Brain microvascular endothelial cell (primary cell): ENCODE measurements around the gene FBLN1.

ENCODE experiments used
- DNase-seq: peaks from one replicate; pipeline ENCODE4 v3.0.0-alpha.2; 2020
- H3K27ac ChIP-seq: fragments of 250-450 bp; sonication (Bioruptor Pico); 2 replicates; pipeline ENCODE4 v1.5.1; 2020; ENCODE audit warnings: mild to moderate bottlenecking, moderate library complexity
- H3K27me3 ChIP-seq: fragments of 250-450 bp; sonication (Bioruptor Pico); replicated peaks from 2 replicates; pipeline ENCODE4 v1.5.1; 2020; ENCODE audit warnings: mild to moderate bottlenecking
- H3K36me3 ChIP-seq: fragments of 250-450 bp; sonication (Bioruptor Pico); replicated peaks from 2 replicates; pipeline ENCODE4 v1.5.1; 2020; ENCODE audit warnings: mild to moderate bottlenecking
- H3K4me3 ChIP-seq: 2 replicates; pipeline ENCODE4 v1.5.1; 2011; ENCODE audit warnings: low read depth, mild to moderate bottlenecking, control low read depth, low read length, moderate library complexity
- CTCF ChIP-seq: IDR thresholded peaks from 2 replicates; pipeline ENCODE4 v1.5.1; 2011; ENCODE audit warnings: low read depth, mild to moderate bottlenecking, moderate library complexity, low read length, control low read depth, inconsistent platforms; ENCODE audit errors: missing control alignments
- in situ Hi-C: cut with HindIII; loops from 2 replicates; pipeline ENCODE4 v1.10.0; 2017; ENCODE audit warnings: low sequenced_read_pairs, low pct_ligation_motif_present

Gene FBLN1

GRCh38 chr22:45649809-45650208 lies 147.1 kb downstream of the FBLN1 start:
- DNase-seq: no peak
- TF ChIP-seq CTCF: no peak
- H3K27me3 ChIP-seq: no peaks in the 10 kb centered on the region
- no peaks in the 10 kb centered on the region for H3K36me3 ChIP-seq
- no peak overlapping the region for H3K4me3 ChIP-seq
- H3K27ac ChIP-seq: no peak overlapping the region
- in situ Hi-C loops: no loop called here

GRCh38 chr22:45650721-45651120 lies 148.0 kb downstream of the FBLN1 start:
- H3K36me3 ChIP-seq: no peaks in the 10 kb centered on the region
- H3K4me3 ChIP-seq: no peak overlapping the region
- no peak for DNase-seq
- in situ Hi-C loops: no loop called here
- H3K27ac ChIP-seq: no peak overlapping the region
- TF ChIP-seq CTCF: no peak
- H3K27me3 ChIP-seq: no peaks in the 10 kb centered on the region
